ENCODE data around the gene NOTCH2NLA.
"Not testable (repeated sequence)": the region's sequence is repeated elsewhere in the genome, so short reads cannot be mapped to it uniquely, and the experiment has no call there.

NOTCH2NLA gene

DNA sequence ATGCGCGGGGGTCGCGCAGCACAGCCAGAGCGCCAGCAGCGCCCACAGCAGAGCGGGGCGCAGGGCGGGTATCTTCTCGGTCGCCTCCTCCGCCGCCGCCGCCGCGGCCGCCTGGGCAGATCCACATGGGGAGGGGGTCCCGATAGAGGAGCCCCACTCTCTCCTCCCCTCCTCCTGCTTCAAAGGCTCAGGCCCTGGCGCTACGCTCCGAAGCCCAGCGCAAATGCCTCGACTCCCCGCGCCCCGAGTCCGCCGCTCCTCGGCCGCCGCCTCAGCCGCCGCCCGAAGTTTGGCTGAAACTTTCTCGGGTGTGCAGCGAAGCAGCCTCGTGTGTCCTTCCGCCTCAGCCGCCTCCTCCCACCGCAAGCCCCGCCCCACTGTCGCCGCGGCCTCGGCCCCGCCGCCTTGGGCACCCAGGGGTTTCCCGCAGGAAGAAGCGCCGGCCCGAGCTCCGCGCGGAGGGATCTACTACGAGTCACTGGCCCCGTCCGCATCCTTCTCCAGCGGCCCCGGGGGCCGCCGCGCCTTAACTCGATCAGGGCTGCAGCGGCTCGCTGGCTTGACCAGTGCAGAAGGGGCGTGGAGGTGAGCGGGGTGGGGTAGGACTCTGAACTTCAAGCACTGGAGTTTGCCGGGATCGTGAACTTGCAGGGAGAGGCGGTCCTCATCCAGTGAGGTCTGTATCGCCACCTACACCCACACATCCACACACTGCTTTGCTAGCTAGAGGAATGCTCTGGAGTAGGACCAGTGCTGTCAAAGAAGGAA is at the start of gene NOTCH2NLA:
Gene NOTCH2NLA, minus strand, starts transcription at position 312 of the 768 bp plus-strand sequence. CDS start 39,684 bp downstream, outside the sequence.
- H3K27me3 ChIP-seq (ENCODE audit: control insufficient read depth in 1 of 2, insufficient read depth in 2 of 2, low read length in 2 of 2); H3K9ac ChIP-seq (ENCODE audit: low read depth in 1 of 2, low read length in 2 of 2); H3K4me1 ChIP-seq (ENCODE audit: control insufficient read depth in 1 of 2, insufficient read depth in 2 of 2, low read length in 2 of 2); H3K9me3 ChIP-seq (ENCODE audit: control insufficient read depth in 1 of 2, low read length in 2 of 2); H3K4me3 ChIP-seq (ENCODE audit: low read depth in 1 of 2, low read length in 2 of 2); H3K36me3 ChIP-seq (ENCODE audit: control insufficient read depth in 1 of 2, insufficient read depth in 2 of 2, low read length in 2 of 2); H3K27ac ChIP-seq (ENCODE audit: low read depth, low read length): not testable (repeated sequence)

DNA sequence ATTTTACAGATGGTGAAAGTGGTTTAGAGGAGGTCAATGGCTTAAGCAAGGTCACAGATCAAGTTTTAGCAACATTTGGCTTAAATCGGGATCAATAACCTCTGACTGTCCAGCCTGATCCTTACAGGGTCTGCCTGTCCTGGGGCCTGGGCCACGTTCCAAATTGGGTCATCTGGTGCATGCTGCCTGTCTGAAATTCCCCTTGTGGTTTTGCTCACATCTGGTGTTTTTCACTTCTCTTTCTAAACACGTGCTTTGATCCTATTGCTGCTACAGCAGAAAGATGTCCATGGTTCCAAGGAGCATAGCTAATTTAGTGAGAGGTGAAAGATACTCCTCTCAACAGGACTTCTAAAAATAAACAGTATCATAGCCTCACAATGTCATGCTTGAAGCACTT is 49.5 kb upstream of the NOTCH2NLA start:
- H3K9ac ChIP-seq (ENCODE audit: low read depth in 1 of 2, low read length in 2 of 2); H3K27me3 ChIP-seq (ENCODE audit: control insufficient read depth in 1 of 2, insufficient read depth in 2 of 2, low read length in 2 of 2); H3K4me1 ChIP-seq (ENCODE audit: control insufficient read depth in 1 of 2, insufficient read depth in 2 of 2, low read length in 2 of 2); H3K27ac ChIP-seq (ENCODE audit: low read depth, low read length); H3K36me3 ChIP-seq (ENCODE audit: control insufficient read depth in 1 of 2, insufficient read depth in 2 of 2, low read length in 2 of 2); H3K4me3 ChIP-seq (ENCODE audit: low read depth in 1 of 2, low read length in 2 of 2); H3K9me3 ChIP-seq (ENCODE audit: control insufficient read depth in 1 of 2, low read length in 2 of 2): not testable (repeated sequence)

DNA sequence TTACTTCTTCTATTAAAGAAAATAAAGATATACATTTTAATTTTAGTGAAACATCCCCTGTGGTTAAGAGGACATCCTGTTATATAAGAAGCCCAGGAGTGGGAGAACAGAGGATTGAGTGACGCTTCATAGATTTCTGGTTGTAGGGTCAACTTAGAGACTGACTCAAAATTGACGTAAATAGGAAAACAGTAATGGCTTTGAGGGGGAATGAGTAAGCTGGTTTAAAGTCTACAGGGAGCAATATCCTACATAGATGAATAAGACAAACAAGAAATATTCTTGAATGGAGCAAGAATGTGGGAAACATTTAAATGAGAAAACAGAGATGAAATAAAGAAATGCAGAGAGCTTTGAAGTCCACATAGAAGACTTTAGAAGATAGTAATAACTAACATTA is 48.3 kb upstream of the NOTCH2NLA start:
- not testable (repeated sequence) for H3K9ac ChIP-seq (ENCODE audit: low read depth in 1 of 2, low read length in 2 of 2); H3K4me1 ChIP-seq (ENCODE audit: control insufficient read depth in 1 of 2, insufficient read depth in 2 of 2, low read length in 2 of 2); H3K9me3 ChIP-seq (ENCODE audit: control insufficient read depth in 1 of 2, low read length in 2 of 2); H3K36me3 ChIP-seq (ENCODE audit: control insufficient read depth in 1 of 2, insufficient read depth in 2 of 2, low read length in 2 of 2); H3K27me3 ChIP-seq (ENCODE audit: control insufficient read depth in 1 of 2, insufficient read depth in 2 of 2, low read length in 2 of 2); H3K27ac ChIP-seq (ENCODE audit: low read depth, low read length); H3K4me3 ChIP-seq (ENCODE audit: low read depth in 1 of 2, low read length in 2 of 2)

DNA sequence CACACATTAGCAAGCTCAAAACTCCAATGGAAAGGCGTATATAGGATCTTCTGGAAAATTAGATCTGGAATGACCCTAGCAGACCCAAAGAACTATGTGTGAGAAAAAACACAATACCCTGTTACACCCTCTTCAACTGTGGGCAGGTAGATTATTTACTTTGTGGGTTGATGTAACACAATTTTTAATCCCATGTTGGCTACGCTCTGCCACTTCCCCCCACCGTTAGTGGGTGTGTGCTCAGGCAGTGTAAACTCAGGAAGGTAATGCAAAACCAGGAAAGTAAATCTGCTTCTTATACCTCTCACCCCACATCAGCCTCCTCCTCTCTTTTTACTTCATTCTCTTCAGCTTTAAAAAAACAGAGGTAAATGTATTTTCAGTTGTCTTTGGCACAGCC is 45.3 kb upstream of the NOTCH2NLA start:
- H3K36me3 ChIP-seq (ENCODE audit: control insufficient read depth in 1 of 2, insufficient read depth in 2 of 2, low read length in 2 of 2); H3K27me3 ChIP-seq (ENCODE audit: control insufficient read depth in 1 of 2, insufficient read depth in 2 of 2, low read length in 2 of 2); H3K9me3 ChIP-seq (ENCODE audit: control insufficient read depth in 1 of 2, low read length in 2 of 2); H3K9ac ChIP-seq (ENCODE audit: low read depth in 1 of 2, low read length in 2 of 2); H3K4me1 ChIP-seq (ENCODE audit: control insufficient read depth in 1 of 2, insufficient read depth in 2 of 2, low read length in 2 of 2); H3K27ac ChIP-seq (ENCODE audit: low read depth, low read length); H3K4me3 ChIP-seq (ENCODE audit: low read depth in 1 of 2, low read length in 2 of 2): not testable (repeated sequence)

DNA sequence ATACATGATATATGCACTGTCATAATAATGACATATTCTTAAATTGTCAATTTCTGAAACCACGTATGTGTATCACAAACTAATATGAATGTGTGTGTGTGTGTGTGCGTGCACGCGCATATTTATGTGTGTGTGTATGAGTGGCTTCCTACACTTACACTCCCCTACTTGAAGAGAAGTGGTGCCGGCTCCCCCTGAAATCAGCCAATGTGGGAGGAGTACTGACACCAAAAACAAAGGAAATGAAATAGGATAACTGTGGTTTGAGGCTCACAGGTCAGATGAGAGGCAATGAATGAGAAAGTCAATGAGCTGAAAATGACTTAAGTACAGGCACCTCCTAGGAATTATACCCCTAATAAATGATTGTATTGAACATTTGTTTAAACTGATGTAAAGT is 44.4 kb upstream of the NOTCH2NLA start:
- not testable (repeated sequence) for H3K27me3 ChIP-seq (ENCODE audit: control insufficient read depth in 1 of 2, insufficient read depth in 2 of 2, low read length in 2 of 2); H3K36me3 ChIP-seq (ENCODE audit: control insufficient read depth in 1 of 2, insufficient read depth in 2 of 2, low read length in 2 of 2); H3K9me3 ChIP-seq (ENCODE audit: control insufficient read depth in 1 of 2, low read length in 2 of 2); H3K27ac ChIP-seq (ENCODE audit: low read depth, low read length); H3K9ac ChIP-seq (ENCODE audit: low read depth in 1 of 2, low read length in 2 of 2); H3K4me1 ChIP-seq (ENCODE audit: control insufficient read depth in 1 of 2, insufficient read depth in 2 of 2, low read length in 2 of 2); H3K4me3 ChIP-seq (ENCODE audit: low read depth in 1 of 2, low read length in 2 of 2)

DNA sequence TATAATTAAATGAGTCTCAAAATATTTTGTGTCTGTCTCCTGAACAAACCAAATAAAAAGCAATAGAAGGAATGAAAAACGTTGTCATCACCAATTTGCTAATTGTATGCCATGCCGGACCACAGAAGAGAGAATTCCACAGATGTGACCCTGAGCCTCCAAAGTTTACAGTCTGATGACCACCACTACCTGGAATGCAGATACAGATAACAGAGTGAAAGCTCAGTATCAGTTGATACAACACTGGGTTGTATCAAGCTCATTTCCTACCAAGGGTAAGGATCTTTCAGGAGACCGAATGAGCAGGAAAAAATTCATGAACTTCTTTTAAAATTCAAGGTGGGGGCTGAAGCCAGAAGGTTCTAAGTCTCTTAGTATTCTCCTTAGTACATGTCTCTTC is 43.9 kb upstream of the NOTCH2NLA start:
- H3K36me3 ChIP-seq (ENCODE audit: control insufficient read depth in 1 of 2, insufficient read depth in 2 of 2, low read length in 2 of 2) = not testable (repeated sequence)

DNA sequence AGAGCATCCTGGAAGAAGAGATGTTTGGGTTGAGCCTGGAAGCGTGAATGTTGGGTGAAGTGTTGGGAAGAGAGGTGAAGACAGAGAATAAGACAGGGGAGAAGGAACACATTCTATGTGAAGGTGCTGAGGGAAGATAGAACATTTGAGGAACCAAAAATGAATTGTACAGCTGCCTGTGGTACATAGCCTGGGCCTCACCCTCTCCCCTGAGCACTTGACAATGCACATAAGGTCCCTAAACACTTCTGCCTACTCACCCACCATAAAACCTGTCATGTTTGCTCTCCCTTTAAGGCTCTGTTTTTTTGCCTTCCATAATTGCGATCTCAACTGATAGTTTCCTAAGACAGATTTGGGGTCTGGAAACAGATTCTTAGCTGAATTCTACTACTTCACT is 43.2 kb upstream of the NOTCH2NLA start:
- H3K4me3 ChIP-seq (ENCODE audit: low read depth in 1 of 2, low read length in 2 of 2); H3K27me3 ChIP-seq (ENCODE audit: control insufficient read depth in 1 of 2, insufficient read depth in 2 of 2, low read length in 2 of 2); H3K36me3 ChIP-seq (ENCODE audit: control insufficient read depth in 1 of 2, insufficient read depth in 2 of 2, low read length in 2 of 2); H3K9me3 ChIP-seq (ENCODE audit: control insufficient read depth in 1 of 2, low read length in 2 of 2); H3K4me1 ChIP-seq (ENCODE audit: control insufficient read depth in 1 of 2, insufficient read depth in 2 of 2, low read length in 2 of 2); H3K27ac ChIP-seq (ENCODE audit: low read depth, low read length); H3K9ac ChIP-seq (ENCODE audit: low read depth in 1 of 2, low read length in 2 of 2): not testable (repeated sequence)

More for the DNA sequence above, 43.9 kb upstream of the NOTCH2NLA start:
- H3K4me3 ChIP-seq (ENCODE audit: low read depth in 1 of 2, low read length in 2 of 2); H3K9me3 ChIP-seq (ENCODE audit: control insufficient read depth in 1 of 2, low read length in 2 of 2); H3K4me1 ChIP-seq (ENCODE audit: control insufficient read depth in 1 of 2, insufficient read depth in 2 of 2, low read length in 2 of 2); H3K27me3 ChIP-seq (ENCODE audit: control insufficient read depth in 1 of 2, insufficient read depth in 2 of 2, low read length in 2 of 2); H3K9ac ChIP-seq (ENCODE audit: low read depth in 1 of 2, low read length in 2 of 2); H3K27ac ChIP-seq (ENCODE audit: low read depth, low read length): not testable (repeated sequence)

DNA sequence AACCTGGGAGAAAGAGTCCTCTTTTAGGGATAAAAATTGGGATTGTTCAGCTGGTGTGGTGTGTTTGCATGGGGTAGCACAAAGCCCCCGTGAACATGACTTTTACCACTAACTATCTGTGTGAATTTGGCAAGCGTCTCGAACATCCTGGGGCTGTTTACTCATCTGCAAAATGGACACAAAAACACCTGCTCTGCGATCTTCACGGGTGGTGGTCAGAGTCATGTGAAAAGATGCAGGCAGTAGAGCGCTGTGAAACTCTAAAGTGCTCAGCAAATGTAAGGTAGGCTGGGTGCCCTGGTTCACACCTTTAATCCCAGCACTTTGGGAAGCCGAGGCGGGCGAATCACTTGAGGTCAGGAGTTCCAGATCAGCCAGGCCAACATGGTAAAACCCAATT is 41.3 kb upstream of the NOTCH2NLA start:
- H3K4me3 ChIP-seq (ENCODE audit: low read depth in 1 of 2, low read length in 2 of 2); H3K9me3 ChIP-seq (ENCODE audit: control insufficient read depth in 1 of 2, low read length in 2 of 2); H3K27me3 ChIP-seq (ENCODE audit: control insufficient read depth in 1 of 2, insufficient read depth in 2 of 2, low read length in 2 of 2); H3K27ac ChIP-seq (ENCODE audit: low read depth, low read length); H3K9ac ChIP-seq (ENCODE audit: low read depth in 1 of 2, low read length in 2 of 2); H3K36me3 ChIP-seq (ENCODE audit: control insufficient read depth in 1 of 2, insufficient read depth in 2 of 2, low read length in 2 of 2); H3K4me1 ChIP-seq (ENCODE audit: control insufficient read depth in 1 of 2, insufficient read depth in 2 of 2, low read length in 2 of 2): not testable (repeated sequence)

DNA sequence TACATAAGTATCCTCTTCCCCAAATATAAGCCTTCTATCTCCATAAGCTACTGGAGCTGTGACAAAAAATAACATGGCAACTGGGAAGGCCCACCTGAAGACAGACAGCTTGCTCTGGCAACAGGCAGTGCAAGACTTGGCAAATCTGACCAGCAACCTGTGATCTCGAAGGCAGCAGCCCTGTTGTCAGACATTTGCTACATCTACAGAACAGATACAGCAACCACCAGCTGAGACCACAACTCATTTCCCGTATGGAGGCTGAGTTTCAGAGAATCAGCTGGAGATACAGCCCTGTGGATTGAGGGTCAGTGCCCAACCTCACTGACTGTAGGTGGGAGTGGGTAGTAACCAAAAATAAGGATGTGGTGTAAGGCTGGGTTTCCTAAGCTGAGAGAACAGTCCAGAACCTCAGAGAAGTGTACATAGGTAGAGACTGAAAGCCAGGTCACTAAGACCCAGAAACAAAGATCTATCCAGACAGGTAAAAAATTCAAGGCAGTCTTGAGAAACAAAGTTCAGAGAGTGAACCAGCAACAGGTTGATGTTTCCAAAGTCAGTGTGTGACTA is 37.4 kb upstream of the NOTCH2NLA start:
- H3K36me3 ChIP-seq (ENCODE audit: control insufficient read depth in 1 of 2, insufficient read depth in 2 of 2, low read length in 2 of 2); H3K4me3 ChIP-seq (ENCODE audit: low read depth in 1 of 2, low read length in 2 of 2); H3K27ac ChIP-seq (ENCODE audit: low read depth, low read length); H3K4me1 ChIP-seq (ENCODE audit: control insufficient read depth in 1 of 2, insufficient read depth in 2 of 2, low read length in 2 of 2); H3K9me3 ChIP-seq (ENCODE audit: control insufficient read depth in 1 of 2, low read length in 2 of 2); H3K27me3 ChIP-seq (ENCODE audit: control insufficient read depth in 1 of 2, insufficient read depth in 2 of 2, low read length in 2 of 2); H3K9ac ChIP-seq (ENCODE audit: low read depth in 1 of 2, low read length in 2 of 2): not testable (repeated sequence)

DNA sequence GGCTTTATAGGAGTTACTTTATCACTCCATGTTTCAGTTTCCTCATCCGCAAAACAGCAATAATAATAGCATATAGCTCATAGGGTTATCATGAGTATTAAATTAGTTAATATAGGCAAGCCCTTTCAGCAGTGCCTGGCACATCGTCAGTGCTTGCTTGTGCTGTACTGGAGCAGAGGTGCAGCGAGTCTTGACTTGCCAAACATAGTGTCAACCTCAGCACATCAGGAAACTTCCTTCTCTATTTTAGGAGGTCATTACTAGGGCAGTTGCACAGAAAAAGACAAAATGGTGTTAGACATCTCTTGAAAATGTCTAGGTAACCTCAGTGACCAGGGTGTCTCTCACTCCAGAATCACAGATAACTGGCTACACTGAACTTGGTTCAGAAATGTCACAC is 35.9 kb upstream of the NOTCH2NLA start:
- not testable (repeated sequence) for H3K9ac ChIP-seq (ENCODE audit: low read depth in 1 of 2, low read length in 2 of 2); H3K36me3 ChIP-seq (ENCODE audit: control insufficient read depth in 1 of 2, insufficient read depth in 2 of 2, low read length in 2 of 2); H3K4me1 ChIP-seq (ENCODE audit: control insufficient read depth in 1 of 2, insufficient read depth in 2 of 2, low read length in 2 of 2); H3K27ac ChIP-seq (ENCODE audit: low read depth, low read length); H3K9me3 ChIP-seq (ENCODE audit: control insufficient read depth in 1 of 2, low read length in 2 of 2); H3K27me3 ChIP-seq (ENCODE audit: control insufficient read depth in 1 of 2, insufficient read depth in 2 of 2, low read length in 2 of 2); H3K4me3 ChIP-seq (ENCODE audit: low read depth in 1 of 2, low read length in 2 of 2)

All from duodenal mucosa (tissue), 2 donors.